GM18498 (cell line): ENCODE data around the gene TMEM232.
"Not testable (repeated sequence)": the region's sequence is repeated elsewhere in the genome, so short reads cannot be mapped to it uniquely, and the experiment has no call there.

Experiments
- ATAC-seq: cut with Tn5 transposase; IDR thresholded peaks from one replicate; pipeline ENCODE4 v1.9.1; 2021; ENCODE audit warnings: mild to moderate bottlenecking, moderate library complexity; ENCODE audit not compliant: unreplicated experiment

Gene TMEM232

GRCh38 chr5:110726249-110727024, at the start of gene TMEM232:
Gene TMEM232, minus strand, starts transcription at chr5:110726671. Its CDS starts 59,319 bp downstream, at chr5:110667352.
- ATAC-seq, result peak; percentile 100

GRCh38 chr5:110770286-110770685, 43.8 kb upstream of the TMEM232 start:
- no peak for ATAC-seq

DNA sequence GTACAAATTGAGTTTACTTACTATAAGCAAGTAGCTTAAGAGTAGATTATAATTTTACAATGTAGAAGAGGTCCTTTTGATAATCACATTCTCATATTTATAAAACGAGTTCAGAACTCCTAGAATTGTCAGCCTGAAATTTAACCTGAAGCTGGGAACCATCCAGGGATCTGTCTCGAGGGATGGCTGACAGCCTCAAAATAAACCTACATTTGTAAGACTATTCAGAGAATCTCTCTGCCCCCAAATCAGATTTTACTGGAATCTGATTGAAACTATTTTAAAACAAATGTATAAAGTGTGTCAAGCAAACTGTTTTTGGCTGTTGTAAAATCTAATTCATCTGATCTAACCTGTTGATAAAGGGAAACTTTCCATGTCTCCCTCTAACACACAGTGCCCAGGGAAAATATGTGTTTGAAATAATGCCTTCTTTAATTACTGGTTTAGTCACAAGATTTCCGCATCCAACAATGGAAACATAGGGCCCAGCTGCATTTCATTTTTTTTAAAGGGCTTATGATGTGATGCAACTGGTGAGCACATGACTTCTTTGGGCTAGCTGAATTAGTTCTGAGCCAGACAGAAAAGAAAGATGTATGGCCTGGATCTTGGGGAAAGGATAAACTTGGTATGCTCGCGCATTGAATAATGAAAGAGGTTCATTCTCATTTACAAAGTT, 42.7 kb upstream of the TMEM232 start:
- no peak for ATAC-seq

DNA sequence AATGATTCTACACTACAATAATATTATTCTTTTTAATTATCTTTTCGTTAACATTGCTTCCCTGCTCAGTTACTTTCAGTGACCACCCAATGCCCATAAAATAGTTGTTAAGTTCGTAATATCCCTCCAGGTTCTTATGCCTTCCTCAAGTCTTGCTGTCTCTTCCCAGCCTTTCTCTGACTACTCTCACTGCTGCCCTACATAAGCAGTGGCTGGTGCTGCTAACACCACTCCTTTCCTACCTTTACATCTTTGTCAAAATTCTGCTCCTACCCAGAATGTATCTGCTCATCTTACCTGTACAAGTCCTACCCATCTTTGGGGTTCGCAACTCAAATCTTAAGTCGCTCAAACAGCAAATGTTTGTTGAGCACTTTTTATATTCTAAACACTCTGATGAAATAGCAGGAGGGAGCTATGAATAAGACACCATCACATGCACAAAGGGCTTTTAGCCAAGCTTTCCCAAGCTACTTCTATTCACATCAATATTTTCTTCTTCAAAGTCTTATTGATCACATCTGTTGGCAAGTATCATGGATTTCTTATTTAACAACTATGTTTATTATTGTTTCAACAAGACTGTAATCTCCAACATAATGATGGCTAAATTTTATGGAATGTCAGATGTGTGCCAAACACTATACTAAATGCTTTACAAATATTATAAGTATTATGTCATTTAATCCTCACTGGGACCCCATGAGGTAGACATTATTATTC, 41.8 kb upstream of the TMEM232 start:
- ATAC-seq, result no peak

- no peak for ATAC-seq
These were observed 33.7 kb upstream of the TMEM232 start for GRCh38 chr5:110760158-110760557.

DNA sequence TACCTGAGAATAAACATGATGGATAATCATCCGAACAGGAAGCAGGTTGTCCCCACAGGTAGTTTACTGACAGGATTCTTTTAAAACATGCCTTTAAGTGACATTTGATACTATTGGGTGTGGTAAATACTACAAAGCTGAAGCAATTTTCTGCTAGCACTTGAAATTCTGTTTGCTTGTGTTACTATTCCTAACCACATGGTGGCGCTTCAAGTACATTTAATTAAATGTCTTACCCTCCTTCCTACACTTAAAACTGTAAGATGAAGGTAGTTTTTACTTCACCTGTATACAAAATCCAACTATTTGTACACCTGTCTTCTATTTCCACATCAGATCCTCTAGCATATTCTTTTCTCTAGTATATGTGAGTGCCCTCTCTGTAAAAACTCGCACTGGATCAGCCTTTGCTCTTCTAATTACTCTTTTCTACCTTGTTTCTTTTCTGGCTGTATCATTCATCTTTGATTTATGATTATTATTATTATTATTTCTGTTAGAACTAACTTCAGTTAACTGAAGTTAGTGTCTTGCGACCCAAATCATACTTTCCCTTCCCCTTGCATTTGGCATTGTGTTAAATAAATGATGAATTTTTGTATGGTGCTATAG, 30.8 kb upstream of the TMEM232 start:
- ATAC-seq, result no peak

DNA sequence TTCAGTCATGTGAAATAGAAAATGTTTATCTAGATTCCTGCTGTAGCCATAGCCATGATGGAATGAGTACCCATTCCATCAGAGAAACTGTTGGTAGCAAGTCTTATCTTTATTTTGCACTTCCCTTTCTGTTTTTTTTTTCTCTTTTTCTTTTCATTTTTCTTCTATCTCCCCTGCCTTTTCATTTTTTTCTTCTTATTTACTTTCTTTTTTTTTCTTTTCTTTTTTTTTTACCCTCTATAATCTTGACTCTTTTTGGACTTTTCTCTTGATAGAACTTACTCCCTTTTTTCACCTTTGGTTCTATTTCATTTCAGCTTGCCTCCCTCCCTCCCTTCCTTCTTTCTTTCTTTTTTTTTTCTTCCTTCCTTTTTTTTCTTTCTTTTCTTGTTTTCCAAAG, 27.7 kb upstream of the TMEM232 start:
- no peak for ATAC-seq

- ATAC-seq, result no peak
These were observed 27.1 kb upstream of the TMEM232 start for GRCh38 chr5:110753600-110753999.

DNA sequence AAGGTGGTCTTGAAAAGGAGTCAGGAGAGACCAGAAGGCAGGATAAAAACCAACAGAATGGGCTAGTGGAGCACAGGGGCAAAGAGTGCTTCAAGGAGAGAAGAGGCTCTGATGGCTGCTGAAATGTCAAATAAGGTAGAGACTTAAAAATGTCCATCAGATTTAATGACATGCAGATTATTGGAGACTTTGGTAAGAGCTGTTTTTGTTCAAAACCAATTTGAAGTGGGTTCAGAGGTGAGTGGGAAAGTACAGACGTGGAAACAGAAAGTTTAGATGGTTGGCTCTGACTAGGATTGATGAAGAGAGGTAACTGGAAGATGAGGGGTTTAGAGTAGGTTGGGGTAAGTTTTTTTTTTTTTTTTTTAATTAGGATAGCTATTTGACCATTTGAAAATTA, 26.5 kb upstream of the TMEM232 start:
- peak; percentile 8 for ATAC-seq

DNA sequence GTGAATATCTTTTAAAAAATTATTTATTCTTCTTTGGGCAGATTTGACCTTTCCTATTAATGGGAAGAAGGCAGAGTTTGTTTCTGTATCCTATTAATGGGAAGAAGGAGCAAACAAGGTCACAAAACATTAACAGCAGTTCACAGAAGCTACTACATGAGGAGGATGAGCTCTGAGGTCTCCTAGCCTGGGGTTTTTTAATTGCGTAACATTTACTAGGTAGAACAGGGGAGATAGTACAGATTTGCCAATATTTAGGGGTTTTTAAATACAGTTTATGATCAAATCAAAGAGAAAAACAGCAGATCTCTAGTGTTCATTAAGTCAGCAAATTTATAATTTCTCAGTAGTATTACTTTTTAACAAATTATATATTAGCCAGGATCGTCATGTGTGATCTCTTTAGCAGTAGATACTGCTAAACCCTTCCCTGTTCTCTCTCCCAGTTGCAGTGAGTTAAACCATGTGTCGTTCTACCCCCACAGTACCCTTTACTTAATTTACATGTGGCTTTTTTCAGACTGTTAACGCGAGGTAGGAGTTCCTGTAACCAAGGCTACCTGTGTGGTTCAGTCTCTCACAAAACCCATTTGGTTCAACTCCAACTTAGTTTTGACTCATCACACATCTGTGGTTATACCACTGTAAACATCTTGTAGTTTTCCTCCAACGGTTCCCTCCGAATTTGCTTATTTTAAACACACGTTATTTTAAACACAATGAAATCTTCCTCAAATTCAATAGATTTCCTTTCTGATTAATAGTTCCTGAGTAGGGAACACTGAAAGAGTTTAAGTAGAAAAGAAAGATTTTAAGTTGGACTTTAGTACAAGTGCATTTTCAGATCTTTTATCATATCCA, 25.7 kb upstream of the TMEM232 start:
- peak; percentile 98 for ATAC-seq

DNA sequence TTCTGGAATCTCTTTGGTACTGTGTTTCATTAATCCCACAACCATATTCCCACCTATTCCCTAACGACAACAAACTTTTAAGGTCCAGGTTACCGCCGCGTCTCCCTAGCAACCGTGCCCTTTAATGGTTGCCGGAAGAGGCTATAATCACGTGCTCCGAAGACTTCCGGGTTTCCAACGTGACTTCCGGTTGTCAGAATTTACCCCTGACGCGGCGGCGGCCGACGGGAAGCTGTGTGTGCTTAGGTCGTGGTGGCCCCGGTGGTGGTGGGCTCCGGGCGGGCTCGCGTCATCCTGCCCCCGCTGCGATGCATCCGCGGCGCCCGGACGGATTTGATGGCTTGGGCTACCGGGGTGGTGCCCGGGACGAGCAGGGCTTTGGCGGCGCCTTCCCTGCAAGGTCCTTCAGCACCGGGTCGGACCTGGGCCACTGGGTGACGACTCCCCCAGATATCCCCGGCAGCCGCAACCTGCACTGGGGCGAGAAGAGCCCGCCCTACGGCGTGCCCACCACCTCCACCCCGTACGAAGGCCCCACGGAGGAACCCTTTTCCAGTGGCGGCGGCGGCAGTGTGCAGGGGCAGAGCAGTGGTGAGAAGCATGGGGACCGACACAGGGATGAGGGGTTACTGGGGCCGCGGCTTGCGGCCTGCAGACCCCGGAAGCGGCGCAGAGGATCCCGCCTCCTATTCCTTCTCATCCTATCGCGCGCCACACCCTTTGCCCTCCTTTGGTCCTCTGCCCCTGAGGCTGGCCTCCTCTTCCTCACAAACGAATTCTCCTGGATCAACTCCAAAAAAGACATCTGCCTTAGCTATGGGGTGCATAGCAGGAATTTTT, 12.6 kb upstream of the TMEM232 start, which contains the start of gene SLC25A46:
Gene SLC25A46, plus strand, starts transcription at position 196 of the 840 bp plus-strand sequence. Its CDS starts 113 bp downstream, at position 309.
- peak; percentile 96 for ATAC-seq

DNA sequence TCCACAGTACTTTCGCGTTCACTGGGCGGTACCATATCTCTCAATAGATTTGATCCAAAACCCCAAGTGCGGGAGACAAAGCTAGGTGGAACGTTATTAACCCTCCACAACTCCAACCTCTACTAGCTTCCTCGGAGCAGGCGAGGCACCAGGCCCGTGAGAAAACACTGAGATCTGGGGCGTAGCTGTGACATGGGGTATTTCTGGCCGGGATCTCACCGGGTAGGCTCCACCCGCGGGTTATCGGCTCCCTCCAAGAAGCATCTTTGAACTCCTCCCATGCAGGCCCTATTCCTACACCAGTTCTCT, 12.0 kb upstream of the TMEM232 start:
- ATAC-seq, result peak; percentile 71

- ATAC-seq, result no peak
These were observed 10.3 kb upstream of the TMEM232 start for GRCh38 chr5:110736753-110737152.

GRCh38 chr5:110735556-110735955, 9.1 kb upstream of the TMEM232 start:
- ATAC-seq, result no peak

DNA sequence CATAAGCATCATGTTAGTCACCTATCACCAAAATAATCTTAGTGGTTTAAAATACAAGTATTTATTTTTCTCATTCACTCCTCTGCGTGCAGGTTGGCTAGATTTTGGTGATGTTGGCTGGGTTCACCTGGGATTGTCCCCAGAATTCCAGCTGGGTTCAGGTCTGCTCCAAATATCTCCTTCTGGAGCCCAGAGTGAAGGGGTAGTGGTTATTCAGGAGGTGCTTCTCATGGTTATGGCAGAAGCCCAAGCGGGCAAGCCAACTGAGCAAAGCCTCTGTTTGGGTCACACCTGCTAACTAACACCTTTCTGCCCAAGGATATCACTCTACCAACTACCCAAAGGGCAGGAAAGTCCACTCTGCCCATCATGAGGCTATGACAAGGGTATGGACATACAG, 7.6 kb upstream of the TMEM232 start:
- ATAC-seq, result no peak

DNA sequence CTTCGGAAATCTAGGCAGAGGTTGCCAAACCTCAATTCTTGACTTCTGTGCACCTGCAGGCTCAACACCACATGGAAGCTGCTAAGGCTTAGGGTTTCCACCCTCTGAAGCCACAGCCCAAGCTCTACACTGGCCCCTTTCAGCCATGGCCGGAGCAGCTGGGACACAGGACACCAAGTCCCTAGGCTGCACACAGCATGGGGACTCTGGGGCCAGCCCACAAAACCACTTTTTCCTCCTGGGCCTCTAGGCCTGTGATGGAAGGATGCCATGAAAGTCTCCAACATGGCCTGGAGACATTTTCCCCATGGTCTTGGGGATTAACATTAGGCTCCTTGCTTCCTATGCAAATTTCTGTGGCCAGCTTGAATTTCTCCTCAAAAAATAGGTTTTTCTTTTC, 5.0 kb upstream of the TMEM232 start:
- not testable (repeated sequence) for ATAC-seq

DNA sequence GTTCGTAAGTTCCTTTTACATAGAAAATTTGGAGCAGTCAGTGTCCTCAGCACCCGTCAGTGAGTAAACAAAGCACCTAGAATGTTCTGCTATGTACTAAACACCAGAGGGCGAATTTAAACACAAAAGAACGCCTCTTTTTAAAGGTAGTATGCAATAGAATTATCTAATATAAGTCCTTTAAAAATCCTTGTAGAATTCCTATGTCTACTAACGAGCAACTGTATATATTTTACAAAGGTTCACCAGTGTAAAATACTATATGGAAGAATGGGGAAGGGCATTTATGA, 499 bp upstream of the TMEM232 start:
- ATAC-seq, result peak; percentile 71

GRCh38 chr5:110718311-110718710, 8.2 kb downstream of the TMEM232 start:
- ATAC-seq, result no peak
